Tibial nerve (tissue), 4 donors: ENCODE measurements around the gene GBE1. TPM values are rescaled to one million over a fixed set of nuclear protein-coding genes. Genes with fewer than 3 reads are reported as not detected.

Experiments
- DNase-seq, 2 donors: peaks; one replicate each; pipeline ENCODE4 v3.0.0-alpha.2; 2019; ENCODE audit warnings: low spot score in 2 of 2
- H3K27ac ChIP-seq, 4 donors: fragments of 200-600 bp; sonication (generic) in 3 of 4; one replicate each; pipeline ENCODE4 v1.5.1; 2017 to 2019; ENCODE audit warnings: mild to moderate bottlenecking in 1 of 4
- H3K27me3 ChIP-seq, 2 donors: fragments of 200-600 bp; sonication (generic) in 1 of 2; one replicate each; pipeline versions ENCODE4 v1.5.1 to v1.6.0; 2017 to 2019
- H3K36me3 ChIP-seq, 3 donors: fragments of 200-600 bp; sonication (generic); one replicate each; pipeline ENCODE4 v1.5.1; 2018 to 2019
- H3K4me1 ChIP-seq, 4 donors: fragments of 200-600 bp; sonication (generic) in 3 of 4; one replicate each; pipeline ENCODE4 v1.5.1; 2017 to 2019
- H3K4me3 ChIP-seq, 4 donors: fragments of 200-600 bp; sonication (generic) in 3 of 4; one replicate each; pipeline ENCODE4 v1.5.1; 2017 to 2019; ENCODE audit warnings: mild to moderate bottlenecking in 1 of 4, moderate library complexity in 1 of 4
- H3K9me3 ChIP-seq, 4 donors: fragments of 200-600 bp; sonication (generic) in 3 of 4; one replicate each; pipeline ENCODE4 v1.5.1; 2017 to 2019
- EP300 ChIP-seq, 2 donors: sonication (generic); formaldehyde crosslinking; IDR thresholded peaks; one replicate each; pipeline ENCODE4 v1.6.1; 2017; ENCODE audit warnings: antibody characterized with exemption in 2 of 2, mild to moderate bottlenecking in 1 of 2
- POLR2A ChIP-seq, 2 donors: fragments of 450-650 bp; IDR thresholded peaks; one replicate each; pipeline ENCODE4 v1.6.1; 2017; ENCODE audit warnings: antibody characterized with exemption in 2 of 2, mild to moderate bottlenecking in 2 of 2, moderate library complexity in 2 of 2
- WGBS, 2 donors: methylation state at CpG; one replicate each; pipeline ENCODE4 v1.1.5; 2018; 5-methylcytosine and 5-hydroxymethylcytosine counted together
- total RNA-seq, 4 donors: library from RNA; depleted of rRNA; stranded (reverse); fragments of >200 nt; gene quantifications; one replicate each; pipeline ENCODE4 v1.1.0, GENCODE V29; 2016
- TF ChIP-seq, protein P1 (sequence below), 5 experiments: fragments of 200-600 bp in 3 of 5; fragments of 450-650 bp in 2 of 5; sonication (generic) in 3 of 5; IDR thresholded peaks; one replicate each; pipeline ENCODE4 v1.5.1; 2016 to 2019; ENCODE audit warnings: antibody characterized with exemption in 5 of 5, mild to moderate bottlenecking in 3 of 5, moderate library complexity in 2 of 5

Gene GBE1
- total RNA-seq, 4 donors from 2014 or later, result 25.8 to 34.5 (median 31.3) TPM

DNA sequence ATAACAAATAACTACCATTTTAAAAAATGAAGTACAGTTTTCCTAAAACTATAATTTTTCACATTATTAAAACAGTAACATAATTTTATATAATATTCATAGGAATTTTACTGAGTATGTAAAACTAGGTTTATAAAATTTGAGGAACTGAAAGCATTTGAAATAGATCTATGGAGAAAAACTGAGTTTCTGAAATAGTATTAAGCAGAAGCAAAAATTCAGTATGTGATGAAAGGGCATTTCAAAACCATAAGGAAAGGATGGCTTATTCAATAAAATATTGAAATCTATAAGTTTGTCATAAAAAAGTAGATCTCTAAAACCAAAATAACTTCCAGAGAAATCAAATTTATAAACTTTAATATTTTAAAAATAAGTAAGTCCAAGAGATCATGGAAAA, 53.4 kb downstream of the GBE1 start:
- Histone ChIP-seq H3K4me3 (no peak overlapping the region), H3K27me3 (no peaks in the 10 kb centered on the region), H3K36me3 (no peaks in the 10 kb centered on the region), H3K9me3 (no peaks in the 10 kb centered on the region), H3K27ac (no peak overlapping the region), H3K4me1 (no peaks in the 10 kb centered on the region)
- TF ChIP-seq, protein P1, sequence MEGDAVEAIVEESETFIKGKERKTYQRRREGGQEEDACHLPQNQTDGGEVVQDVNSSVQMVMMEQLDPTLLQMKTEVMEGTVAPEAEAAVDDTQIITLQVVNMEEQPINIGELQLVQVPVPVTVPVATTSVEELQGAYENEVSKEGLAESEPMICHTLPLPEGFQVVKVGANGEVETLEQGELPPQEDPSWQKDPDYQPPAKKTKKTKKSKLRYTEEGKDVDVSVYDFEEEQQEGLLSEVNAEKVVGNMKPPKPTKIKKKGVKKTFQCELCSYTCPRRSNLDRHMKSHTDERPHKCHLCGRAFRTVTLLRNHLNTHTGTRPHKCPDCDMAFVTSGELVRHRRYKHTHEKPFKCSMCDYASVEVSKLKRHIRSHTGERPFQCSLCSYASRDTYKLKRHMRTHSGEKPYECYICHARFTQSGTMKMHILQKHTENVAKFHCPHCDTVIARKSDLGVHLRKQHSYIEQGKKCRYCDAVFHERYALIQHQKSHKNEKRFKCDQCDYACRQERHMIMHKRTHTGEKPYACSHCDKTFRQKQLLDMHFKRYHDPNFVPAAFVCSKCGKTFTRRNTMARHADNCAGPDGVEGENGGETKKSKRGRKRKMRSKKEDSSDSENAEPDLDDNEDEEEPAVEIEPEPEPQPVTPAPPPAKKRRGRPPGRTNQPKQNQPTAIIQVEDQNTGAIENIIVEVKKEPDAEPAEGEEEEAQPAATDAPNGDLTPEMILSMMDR (IDR thresholded peaks at IDR 0.05), result no peak
- no peak for TF ChIP-seq POLR2A (IDR thresholded peaks at IDR 0.05)
- no peak for TF ChIP-seq EP300 (IDR thresholded peaks at IDR 0.05)
- no peak for DNase-seq

DNA sequence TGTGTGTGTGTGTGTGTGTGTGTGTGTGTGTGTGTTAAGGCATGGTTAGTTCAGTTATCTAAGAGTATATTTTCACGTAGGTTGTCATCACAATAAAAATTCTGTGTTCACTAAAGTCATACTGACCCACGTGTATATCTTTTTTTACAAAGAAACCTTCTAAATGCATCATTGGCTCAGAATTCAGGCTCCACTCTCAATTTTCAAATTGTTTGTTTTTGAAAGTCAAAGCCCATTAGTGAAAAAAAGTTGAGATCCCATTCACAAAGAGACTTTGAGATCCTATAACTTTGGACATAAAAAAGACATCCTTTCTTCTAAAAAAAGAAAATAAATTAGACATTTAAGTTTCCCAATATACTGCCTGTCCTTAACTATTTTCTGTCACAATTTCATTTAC, 59.3 kb downstream of the GBE1 start:
- Histone ChIP-seq H3K36me3 (peaks cover 0 to 7% (median 0%) of the 10 kb centered on the region in 3 donors), H3K9me3 (no peaks in the 10 kb centered on the region), H3K4me3 (no peak overlapping the region), H3K27ac (no peak overlapping the region), H3K4me1 (no peaks in the 10 kb centered on the region), H3K27me3 (no peaks in the 10 kb centered on the region)
- no peak for DNase-seq
- no peak for TF ChIP-seq EP300 (IDR thresholded peaks at IDR 0.05)
- TF ChIP-seq, protein P1 (IDR thresholded peaks at IDR 0.05), result no peak
- 72 to 75% methylated on average over 2 of the region's 2 CpGs for WGBS, 2 donors

DNA sequence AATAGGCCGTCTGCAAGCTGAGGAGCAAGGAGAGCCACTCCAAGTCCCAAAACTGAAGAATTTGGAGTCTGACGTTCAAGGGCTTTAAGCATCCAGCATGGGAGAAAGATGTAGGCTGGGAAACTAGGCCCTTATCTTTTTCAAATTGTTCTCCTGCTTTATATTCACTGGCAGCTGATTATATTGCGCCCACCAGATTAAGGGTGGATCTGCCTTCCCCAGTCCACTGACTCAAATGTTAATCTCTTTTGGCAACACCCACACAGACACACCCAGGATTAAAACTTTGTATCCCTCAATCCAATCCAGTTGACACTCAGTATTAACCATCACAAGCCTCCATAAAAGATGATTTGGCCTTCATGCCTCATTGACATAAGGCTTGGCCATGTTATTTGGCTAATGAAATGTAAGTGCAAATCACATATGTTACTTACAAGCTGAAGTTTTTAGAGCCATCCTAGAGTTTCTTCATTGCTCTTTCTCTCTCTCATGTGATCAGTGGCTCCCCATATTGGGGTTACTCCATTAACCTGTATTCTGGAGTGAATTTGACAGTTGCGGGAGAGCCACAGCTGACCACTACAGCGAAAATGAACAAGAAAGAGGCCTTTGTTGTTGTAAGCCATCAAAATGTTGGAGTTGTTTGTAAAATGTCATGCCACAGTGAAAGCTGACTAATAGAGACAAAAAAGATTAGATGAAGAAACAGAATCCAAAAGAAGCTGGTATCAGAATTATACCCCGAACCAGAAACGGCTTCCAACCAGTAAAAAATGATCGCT, 61.7 kb downstream of the GBE1 start:
- Histone ChIP-seq H3K36me3 (peaks cover 0 to 7% (median 0%) of the 10 kb centered on the region in 3 donors), H3K27ac (no peak overlapping the region), H3K27me3 (no peaks in the 10 kb centered on the region), H3K4me3 (no peak overlapping the region), H3K9me3 (no peaks in the 10 kb centered on the region), H3K4me1 (no peaks in the 10 kb centered on the region)
- TF ChIP-seq EP300 (IDR thresholded peaks at IDR 0.05), result no peak
- TF ChIP-seq POLR2A (IDR thresholded peaks at IDR 0.05), result no peak
- TF ChIP-seq, protein P1 (IDR thresholded peaks at IDR 0.05), result no peak
- WGBS, 2 donors, result 64 to 71% methylated on average over 8 of the region's 8 CpGs
- DNase-seq, result no peak

DNA sequence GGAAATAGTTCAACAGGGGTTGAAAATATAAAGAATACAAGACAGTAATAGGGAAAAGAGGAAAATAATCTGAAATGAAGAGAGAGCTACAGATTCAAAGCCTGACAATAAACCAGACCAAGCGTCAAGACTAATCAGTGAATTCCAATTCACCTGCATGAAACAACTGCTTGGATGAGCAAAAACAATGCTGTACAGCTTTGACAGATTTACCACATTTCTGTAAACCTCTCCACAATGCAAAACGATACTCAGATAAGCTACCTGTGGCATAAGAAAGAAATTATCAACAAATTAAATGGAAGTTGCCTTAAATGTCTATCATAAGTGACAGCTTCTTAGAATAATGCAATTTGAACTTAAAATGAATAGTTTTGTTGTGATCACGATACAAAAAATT, 65.4 kb downstream of the GBE1 start:
- Histone ChIP-seq H3K9me3 (no peaks in the 10 kb centered on the region), H3K36me3 (peaks cover 0 to 7% (median 0%) of the 10 kb centered on the region in 3 donors), H3K27me3 (no peaks in the 10 kb centered on the region), H3K4me1 (no peaks in the 10 kb centered on the region), H3K4me3 (no peak overlapping the region), H3K27ac (no peak overlapping the region)
- TF ChIP-seq EP300 (IDR thresholded peaks at IDR 0.05), result no peak
- no peak for TF ChIP-seq POLR2A (IDR thresholded peaks at IDR 0.05)
- TF ChIP-seq, protein P1 (IDR thresholded peaks at IDR 0.05), result no peak
- 88 to 91% methylated on average over 3 of the region's 3 CpGs for WGBS, 2 donors
- no peak for DNase-seq

DNA sequence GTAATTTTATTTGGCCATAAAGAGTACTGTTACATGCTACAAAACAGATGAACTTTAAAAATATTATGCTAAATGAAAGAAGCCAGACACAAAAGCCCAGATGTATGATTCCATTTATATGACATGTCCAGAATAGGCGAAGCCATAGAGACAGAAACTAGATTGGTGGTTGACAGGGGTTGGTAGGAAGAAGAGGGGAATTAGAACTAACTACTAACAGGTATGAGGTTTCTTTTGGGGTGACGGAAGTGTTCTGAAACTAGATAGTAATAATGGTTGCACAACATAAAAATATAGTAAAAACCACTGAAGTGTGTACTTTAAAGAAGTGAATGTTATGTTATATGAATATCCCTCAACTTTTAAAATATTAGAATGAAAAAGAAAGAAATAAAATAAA, 66.1 kb downstream of the GBE1 start:
- Histone ChIP-seq H3K36me3 (peaks cover 0 to 7% (median 0%) of the 10 kb centered on the region in 3 donors), H3K4me1 (no peaks in the 10 kb centered on the region), H3K4me3 (no peak overlapping the region), H3K27ac (no peak overlapping the region), H3K9me3 (no peaks in the 10 kb centered on the region), H3K27me3 (no peaks in the 10 kb centered on the region)
- no peak for TF ChIP-seq EP300 (IDR thresholded peaks at IDR 0.05)
- WGBS, 2 donors, result 95 to 96% methylated on average over 2 of the region's 2 CpGs
- DNase-seq, result no peak
